Lower lobe of right lung (tissue), 2 donors: ENCODE results near the gene JAG1. TPM values are rescaled to one million over a fixed set of nuclear protein-coding genes. Genes with fewer than 3 reads are reported as not detected.
A peak's percentile ranks its signal among the peaks of the same experiment; 100 is the strongest.

Source experiments
- ATAC-seq, 2 donors: fragments of 200-7000 bp; cut with Tn5 transposase; one replicate each; pipeline ENCODE4 v1.9.1; 2020 to 2022; ENCODE audit warnings: mild to moderate bottlenecking in 2 of 2, moderate library complexity in 2 of 2
- DNase-seq: peaks from one replicate; pipeline ENCODE4 v3.0.0-alpha.2; 2020
- H3K27ac ChIP-seq: fragments of 200-600 bp; one replicate; pipeline ENCODE4 v1.8.0; 2022
- H3K27me3 ChIP-seq: fragments of 200-600 bp; one replicate; pipeline ENCODE4 v1.8.0; 2022; ENCODE audit warnings: low read depth
- H3K36me3 ChIP-seq: fragments of 200-600 bp; one replicate; pipeline ENCODE4 v1.8.0; 2022; ENCODE audit warnings: mild to moderate bottlenecking
- H3K4me1 ChIP-seq: fragments of 200-600 bp; one replicate; pipeline ENCODE4 v1.8.0; 2022
- H3K4me3 ChIP-seq: fragments of 200-600 bp; one replicate; pipeline ENCODE4 v1.8.0; 2022; ENCODE audit warnings: mild to moderate bottlenecking
- H3K9me3 ChIP-seq: fragments of 200-600 bp; one replicate; pipeline ENCODE4 v1.8.0; 2022
- intact Hi-C: fragments of 100-400 bp; cut with DNase I; formaldehyde crosslinking; loops from one replicate; pipeline ENCODE4 v1.11.0; 2022
- total RNA-seq: library from RNA; stranded (reverse); fragmentation: NEBNext Ultra II Directional; extraction: Animal tissue kit (Norgen Biotek cat#: 25700); gene quantifications from one replicate; pipeline ENCODE4 v1.2.1, GENCODE V29; 2021
- TF ChIP-seq, protein P1 (sequence below): fragments of 200-600 bp; IDR thresholded peaks from one replicate; pipeline ENCODE4 v1.8.0; 2022; ENCODE audit warnings: antibody characterized with exemption, mild to moderate bottlenecking
- donor health status: DM: no; HTN: yes; CAD: no; lungs with severe emphysema.

The JAG1 gene
- total RNA-seq, 1 donor from 2014 or later = 60.1 TPM

DNA sequence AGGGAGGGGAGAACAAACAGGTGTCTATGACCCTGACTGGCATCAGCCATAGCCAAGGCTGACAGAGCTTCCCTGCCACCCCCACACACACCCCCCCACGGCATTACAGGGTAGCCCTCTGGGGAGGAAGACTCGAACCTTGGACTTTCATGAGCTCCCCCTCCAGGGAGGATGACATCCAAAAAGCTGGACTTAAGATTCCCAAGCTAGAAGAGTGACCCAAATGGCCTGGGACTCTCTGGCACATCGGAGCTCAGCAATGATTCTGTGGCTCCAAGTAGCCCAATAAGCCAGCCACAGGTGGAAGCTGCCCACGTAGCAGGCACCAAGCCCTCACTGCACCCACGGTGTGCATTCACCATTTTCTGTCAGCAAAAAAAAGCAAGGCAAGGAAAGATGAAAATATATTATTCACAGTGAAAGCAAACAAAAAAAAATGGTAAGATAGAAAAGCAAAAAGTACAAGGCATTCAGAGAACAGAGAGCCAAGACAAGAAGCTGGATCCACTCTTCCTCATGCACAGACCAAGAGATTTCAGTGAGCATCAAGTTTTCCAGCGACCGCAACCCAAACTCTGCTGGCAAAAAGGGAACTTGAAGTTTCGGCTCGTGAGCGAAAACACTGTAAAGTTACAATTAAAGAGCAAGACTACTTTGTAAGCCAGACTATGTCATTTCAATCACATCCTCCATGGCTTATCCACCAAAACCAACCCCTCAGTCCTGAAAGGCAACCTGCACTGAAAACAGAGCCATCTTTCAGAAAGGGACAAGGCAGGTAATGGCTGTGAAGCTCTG is 10.9 kb downstream of the JAG1 start:
- H3K27ac ChIP-seq = no peak overlapping the region

DNA sequence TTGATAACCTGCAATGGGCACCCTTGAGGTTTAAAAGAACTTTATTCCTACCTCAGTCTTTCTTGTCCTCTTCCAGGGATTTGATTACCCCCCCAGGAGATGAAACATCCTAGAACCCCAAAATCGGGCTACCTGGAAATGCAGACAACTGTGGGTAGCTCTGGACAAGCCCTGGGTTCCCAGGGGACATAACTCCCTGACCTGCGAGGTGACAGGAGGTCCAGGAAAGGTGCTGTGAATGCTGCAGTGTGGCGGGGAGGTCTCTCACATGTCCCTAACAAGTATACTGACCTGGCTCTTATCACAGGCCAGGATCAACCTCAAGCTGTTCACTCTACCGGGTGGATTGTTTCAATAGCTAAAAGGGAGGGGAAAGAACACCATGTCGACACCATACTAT is 11.6 kb downstream of the JAG1 start:
- intact Hi-C loops = no loop called here
- ATAC-seq (no peak), DNase-seq (no peak)
- Histone ChIP-seq H3K4me3 (no peak overlapping the region), H3K27ac (no peak overlapping the region), H3K36me3 (peaks cover 74% of the 10 kb centered on the region), H3K9me3 (no peaks in the 10 kb centered on the region), H3K4me1 (peaks cover 57% of the 10 kb centered on the region), H3K27me3 (no peaks in the 10 kb centered on the region)
- TF ChIP-seq, protein P1, sequence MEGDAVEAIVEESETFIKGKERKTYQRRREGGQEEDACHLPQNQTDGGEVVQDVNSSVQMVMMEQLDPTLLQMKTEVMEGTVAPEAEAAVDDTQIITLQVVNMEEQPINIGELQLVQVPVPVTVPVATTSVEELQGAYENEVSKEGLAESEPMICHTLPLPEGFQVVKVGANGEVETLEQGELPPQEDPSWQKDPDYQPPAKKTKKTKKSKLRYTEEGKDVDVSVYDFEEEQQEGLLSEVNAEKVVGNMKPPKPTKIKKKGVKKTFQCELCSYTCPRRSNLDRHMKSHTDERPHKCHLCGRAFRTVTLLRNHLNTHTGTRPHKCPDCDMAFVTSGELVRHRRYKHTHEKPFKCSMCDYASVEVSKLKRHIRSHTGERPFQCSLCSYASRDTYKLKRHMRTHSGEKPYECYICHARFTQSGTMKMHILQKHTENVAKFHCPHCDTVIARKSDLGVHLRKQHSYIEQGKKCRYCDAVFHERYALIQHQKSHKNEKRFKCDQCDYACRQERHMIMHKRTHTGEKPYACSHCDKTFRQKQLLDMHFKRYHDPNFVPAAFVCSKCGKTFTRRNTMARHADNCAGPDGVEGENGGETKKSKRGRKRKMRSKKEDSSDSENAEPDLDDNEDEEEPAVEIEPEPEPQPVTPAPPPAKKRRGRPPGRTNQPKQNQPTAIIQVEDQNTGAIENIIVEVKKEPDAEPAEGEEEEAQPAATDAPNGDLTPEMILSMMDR = no peak

More for the DNA sequence above, 10.9 kb downstream of the JAG1 start:
- peaks cover 64% of the 10 kb centered on the region for H3K4me1 ChIP-seq
- ATAC-seq (no peak), DNase-seq (no peak)
- intact Hi-C loops = no loop called here
- no peaks in the 10 kb centered on the region for H3K27me3 ChIP-seq
- H3K4me3 ChIP-seq = no peak overlapping the region
- peaks cover 74% of the 10 kb centered on the region for H3K36me3 ChIP-seq
- no peaks in the 10 kb centered on the region for H3K9me3 ChIP-seq
- TF ChIP-seq, protein P1 = no peak

DNA sequence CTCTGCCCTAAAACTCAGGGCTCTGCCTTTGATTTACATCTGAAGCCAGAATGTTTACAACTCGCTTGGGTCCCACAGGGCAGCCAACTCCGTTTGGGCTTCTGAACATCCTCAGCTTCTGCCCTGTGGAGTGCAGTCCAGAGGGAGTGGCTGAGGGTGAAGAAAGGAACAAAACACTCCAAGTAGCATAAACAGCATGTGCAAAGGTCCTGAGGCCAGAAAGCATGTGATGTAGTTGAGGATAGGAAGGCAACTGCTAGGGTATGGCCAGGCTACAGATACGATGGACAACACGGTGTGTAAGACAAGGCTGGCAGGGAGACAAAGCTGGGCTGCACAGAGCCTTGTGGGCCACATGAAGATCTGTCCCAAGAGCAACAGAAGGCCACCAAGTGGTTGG is 12.5 kb downstream of the JAG1 start:
- Histone ChIP-seq H3K27me3 (no peaks in the 10 kb centered on the region), H3K36me3 (peaks cover 81% of the 10 kb centered on the region), H3K4me3 (no peak overlapping the region), H3K4me1 (peaks cover 56% of the 10 kb centered on the region), H3K9me3 (no peaks in the 10 kb centered on the region), H3K27ac (peak overlapping the region; percentile 63)
- intact Hi-C loops = no loop called here
- TF ChIP-seq, protein P1 = no peak
- ATAC-seq (no peak), DNase-seq (no peak)

DNA sequence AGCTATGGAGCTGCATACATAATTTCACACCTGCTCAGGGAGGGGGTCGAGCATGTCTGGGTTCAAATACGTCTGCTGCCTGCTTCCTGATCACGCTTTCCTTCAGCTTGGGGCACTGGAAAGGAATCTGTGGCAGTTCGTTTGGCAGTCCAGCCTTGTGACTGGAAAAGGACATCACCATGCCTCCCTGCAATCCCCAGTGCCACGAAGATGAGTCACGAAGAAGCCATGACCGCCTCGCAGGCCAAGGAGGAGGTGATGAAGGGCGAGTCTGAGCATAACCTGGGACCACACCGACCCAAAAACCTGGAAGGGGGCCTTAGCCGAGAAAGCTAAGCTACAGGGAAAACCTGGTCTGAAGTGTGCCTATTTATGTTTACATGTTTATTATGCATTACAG is 13.1 kb downstream of the JAG1 start:
- intact Hi-C loops = no loop called here
- ATAC-seq (peak in 1 of 2 donors; percentile 37), DNase-seq (no peak)
- H3K27ac ChIP-seq = peak overlapping the region; percentile 63
- no peaks in the 10 kb centered on the region for H3K9me3 ChIP-seq
- peaks cover 53% of the 10 kb centered on the region for H3K4me1 ChIP-seq
- no peaks in the 10 kb centered on the region for H3K27me3 ChIP-seq
- H3K4me3 ChIP-seq = no peak overlapping the region
- peaks cover 82% of the 10 kb centered on the region for H3K36me3 ChIP-seq
- TF ChIP-seq, protein P1 = no peak

DNA sequence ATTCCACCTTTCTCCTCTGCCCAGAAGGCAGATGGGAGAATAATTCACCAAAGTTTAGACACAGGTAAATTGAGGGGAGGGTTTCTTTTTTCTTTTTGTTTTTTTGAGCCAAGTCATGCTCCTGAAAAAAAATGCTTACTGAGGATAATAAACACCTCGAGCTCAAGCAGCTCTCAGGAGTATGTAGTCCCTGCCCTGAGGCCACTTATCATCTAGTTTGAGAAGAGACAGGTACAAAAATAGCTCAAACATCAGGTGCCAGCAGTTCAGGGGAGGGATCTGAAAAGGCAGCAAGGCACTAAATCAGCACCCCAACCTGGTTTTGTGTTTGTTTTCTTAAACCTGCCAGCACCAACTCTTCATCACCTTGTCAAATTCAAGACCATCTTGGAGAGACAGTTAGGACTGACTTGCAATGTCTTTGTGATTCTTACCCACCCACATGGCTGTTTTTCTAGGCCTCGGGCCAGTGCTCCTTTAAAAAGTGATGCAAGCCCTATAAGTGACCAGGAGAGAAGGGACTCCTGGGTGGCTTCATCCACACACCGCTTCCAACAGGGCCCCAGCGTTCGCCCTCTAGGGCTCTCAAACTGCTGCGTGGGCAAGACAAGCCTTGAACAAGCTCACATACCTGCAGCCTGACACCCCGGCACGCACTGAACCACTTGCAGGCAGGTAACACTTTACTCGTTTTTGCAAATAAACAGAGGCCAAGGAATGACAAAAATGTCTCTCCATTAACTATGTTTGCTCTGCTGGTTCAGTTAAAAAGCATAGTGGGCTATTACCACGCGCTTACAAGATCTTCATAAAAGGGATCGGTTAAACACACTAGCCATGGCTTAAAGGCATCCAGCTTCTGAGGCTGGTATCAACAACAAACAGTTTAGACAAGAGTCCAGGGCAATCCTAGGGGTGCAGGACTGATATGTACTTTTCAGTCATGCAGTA is 13.9 kb downstream of the JAG1 start:
- ATAC-seq (peak; percentile 91 to 93), DNase-seq (peak; percentile 77)
- Histone ChIP-seq H3K27me3 (no peaks in the 10 kb centered on the region), H3K36me3 (peaks cover 89% of the 10 kb centered on the region), H3K27ac (peak overlapping the region; percentile 63), H3K4me1 (peaks cover 53% of the 10 kb centered on the region), H3K4me3 (no peak overlapping the region), H3K9me3 (no peaks in the 10 kb centered on the region)
- TF ChIP-seq, protein P1 = no peak
- intact Hi-C loops = no loop called here
